Psoas muscle (tissue), 8 donors: ENCODE measurements around the gene EPHB2. TPM values are rescaled to one million over a fixed set of nuclear protein-coding genes. Genes with fewer than 3 reads are reported as not detected.
A peak's percentile ranks its signal among the peaks of the same experiment; 100 is the strongest.

Source experiments
- ATAC-seq, 4 donors: fragments of 200-7000 bp; cut with Tn5 transposase; one replicate each; pipeline ENCODE4 v1.9.1; 2020; ENCODE audit warnings: moderate library complexity in 3 of 4, mild to moderate bottlenecking in 2 of 4
- DNase-seq, 2 donors: peaks; one replicate each; pipeline ENCODE4 v3.0.0-alpha.2; 2020
- H3K27ac ChIP-seq: fragments of 200-600 bp; one replicate; pipeline ENCODE4 v1.8.0; 2022
- H3K27me3 ChIP-seq, 3 donors: fragments of 200-600 bp in 1 of 3; one replicate each; pipeline versions ENCODE4 v1.6.1 to v1.8.0; 2013 to 2022; ENCODE audit warnings: low read length in 2 of 3, mild to moderate bottlenecking in 2 of 3, moderate library complexity in 1 of 3; ENCODE audit not compliant: insufficient read depth in 3 of 3
- H3K36me3 ChIP-seq, 2 donors: fragments of 200-600 bp in 1 of 2; one replicate each; pipeline versions ENCODE4 v1.6.1 to v1.8.0; 2013 to 2022; ENCODE audit warnings: low read depth in 1 of 2, mild to moderate bottlenecking in 1 of 2, moderate library complexity in 1 of 2; ENCODE audit not compliant: insufficient read depth in 1 of 2
- H3K4me1 ChIP-seq: fragments of 200-600 bp; one replicate; pipeline ENCODE4 v1.8.0; 2022
- H3K4me3 ChIP-seq: fragments of 200-600 bp; one replicate; pipeline ENCODE4 v1.8.0; 2022; ENCODE audit warnings: mild to moderate bottlenecking
- H3K9me3 ChIP-seq: fragments of 200-600 bp; one replicate; pipeline ENCODE4 v1.8.0; 2022
- CTCF ChIP-seq: fragments of 200-600 bp; IDR thresholded peaks from one replicate; pipeline ENCODE4 v1.8.0; 2022; ENCODE audit warnings: antibody characterized with exemption
- WGBS, 3 donors: extraction: QIAGEN DNeasy Blood & Tissue Kit; methylation state at CpG; one replicate each; pipeline versions ENCODE4 v1.1.6 to v1.1.7; 2013; 5-methylcytosine and 5-hydroxymethylcytosine counted together
- intact Hi-C, 2 donors: fragments of 100-400 bp; cut with DNase I; formaldehyde crosslinking; loops; one replicate each; pipeline versions ENCODE4 v1.11.0 to v1.14.2; 2022
- polyA plus RNA-seq, 3 donors: library from polyadenylated mRNA; stranded (reverse); fragments of 200-250 nt; gene quantifications; one replicate each; pipeline ENCODE4 v1.2.3, GENCODE V29; 2013
- total RNA-seq, 4 donors: library from RNA; stranded (reverse); fragmentation: NEBNext Ultra II Directional in 2 of 4; extraction: Animal tissue kit (Norgen Biotek cat#: 25700) in 2 of 4; gene quantifications; one replicate each; pipeline versions ENCODE4 v1.2.1 to v1.2.4, GENCODE V29; 2021 to 2023
- donor health status: healthy with polysubstance abuse.
- donor health status: DM: no; HTN: no; CAD: no; lungs with moderate emphysema.
- donor health status: Bipolar disorder and iron deficiency.
- donor health status: healthy.
- donor health status: DM: yes; HTN: yes; CAD: no.
- donor health status: DM: no; HTN: no; CAD: no.
- donor health status: DM: no; HTN: no; CAD: no.
- donor health status: DM: yes; HTN: yes; CAD: no.

Gene EPHB2
- total and polyA plus RNA-seq, 7 donors: 0.06 to 2.1 (median 0.48) TPM; not detected in 1

DNA sequence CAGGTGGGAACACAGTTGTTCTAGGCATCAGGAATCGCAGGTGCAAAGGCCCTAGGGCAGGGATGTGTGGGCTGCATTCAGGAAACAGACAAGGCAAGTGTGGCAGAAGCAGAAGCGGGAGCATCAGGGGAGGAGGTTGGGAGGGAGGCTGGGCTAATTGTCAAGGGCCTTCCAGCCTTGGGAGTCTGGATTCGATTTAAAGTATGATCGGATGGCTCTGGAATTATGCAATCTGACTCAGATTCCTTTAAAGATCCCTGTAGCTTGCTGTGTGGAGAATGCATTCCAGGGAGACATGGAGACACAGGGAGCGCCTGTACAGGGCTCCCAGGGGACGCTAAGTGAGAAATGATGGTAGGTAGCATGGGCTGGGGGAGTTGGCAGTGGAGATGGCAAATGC lies 175.6 kb downstream of the EPHB2 start:
- DNase-seq: no peak
- Histone ChIP-seq H3K27ac (no peak overlapping the region), H3K4me3 (no peak overlapping the region), H3K27me3 (peaks cover 0 to 5% (median 1%) of the 10 kb centered on the region in 3 donors), H3K4me1 (no peaks in the 10 kb centered on the region), H3K36me3 (no peaks in the 10 kb centered on the region), H3K9me3 (no peaks in the 10 kb centered on the region)
- ATAC-seq: no peak
- TF ChIP-seq CTCF: no peak
- 62 to 64% (median 63%) methylated on average over 6 of the region's 6 CpGs for WGBS, 3 donors
- intact Hi-C loops: loop anchor here in 1 of 2 donors (5.0 kb wide), 1 partner anchor 179 kb away; no protein-coding TSS in a partner anchor

- ATAC-seq (no peak), DNase-seq (no peak)
- H3K4me1 ChIP-seq: no peaks in the 10 kb centered on the region
- no peak overlapping the region for H3K4me3 ChIP-seq
- H3K9me3 ChIP-seq: no peaks in the 10 kb centered on the region
- intact Hi-C loops: loop anchor here in 1 of 2 donors (5.0 kb wide), 1 partner anchor 180 kb away; no protein-coding TSS in a partner anchor
- TF ChIP-seq CTCF: no peak
- no peaks in the 10 kb centered on the region for H3K36me3 ChIP-seq
- WGBS, 3 donors: 76 to 80% (median 77%) methylated on average over 7 of the region's 7 CpGs
- peaks cover 0 to 5% (median 1%) of the 10 kb centered on the region in 3 donors for H3K27me3 ChIP-seq
- no peak overlapping the region for H3K27ac ChIP-seq
These were observed 176.9 kb downstream of the EPHB2 start for GRCh38 chr1:22887491-22887890.

GRCh38 chr1:22888320-22889075 lies 177.9 kb downstream of the EPHB2 start:
- Histone ChIP-seq H3K4me3 (no peak overlapping the region), H3K9me3 (no peaks in the 10 kb centered on the region), H3K4me1 (no peaks in the 10 kb centered on the region), H3K27ac (no peak overlapping the region), H3K27me3 (peaks cover 0 to 8% (median 0%) of the 10 kb centered on the region in 3 donors), H3K36me3 (no peaks in the 10 kb centered on the region)
- TF ChIP-seq CTCF: no peak
- ATAC-seq: no peak
- no peak for DNase-seq
- intact Hi-C loops: loop anchor here in 1 of 2 donors (5.0 kb wide), 1 partner anchor 181 kb away; no protein-coding TSS in a partner anchor
- 51 to 66% (median 61%) methylated on average over 8 of the region's 8 CpGs for WGBS, 3 donors

DNA sequence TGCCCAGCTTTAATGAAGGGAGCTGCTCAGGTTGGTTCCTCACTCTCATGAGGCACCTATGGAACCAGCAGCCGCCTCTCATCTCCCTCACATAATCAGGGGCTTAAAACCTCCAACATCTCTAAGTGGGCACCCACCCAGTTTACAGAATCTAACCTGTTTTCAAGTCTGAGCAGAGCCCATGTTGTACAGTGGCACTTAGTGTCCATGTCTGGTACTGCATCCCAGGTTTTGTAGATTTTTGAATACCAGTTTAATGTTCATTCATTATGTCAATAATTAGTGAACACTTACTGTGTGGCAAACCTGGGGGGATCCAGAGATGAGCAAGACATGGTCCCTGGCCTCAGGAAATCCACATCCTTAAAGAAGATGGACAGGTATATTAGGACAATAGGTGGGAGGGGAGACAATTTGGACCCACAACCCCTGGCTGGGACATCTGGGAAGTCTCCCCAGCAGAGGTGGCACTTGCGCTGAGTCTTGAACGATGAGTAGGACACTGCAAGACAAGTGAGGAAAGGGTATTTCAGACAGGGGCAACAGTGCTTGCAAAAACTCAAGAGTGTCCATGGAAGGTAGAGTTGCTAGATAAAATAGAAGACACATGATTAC lies 178.7 kb downstream of the EPHB2 start:
- peaks cover 0 to 11% (median 0%) of the 10 kb centered on the region in 3 donors for H3K27me3 ChIP-seq
- no peak overlapping the region for H3K27ac ChIP-seq
- H3K9me3 ChIP-seq: no peaks in the 10 kb centered on the region
- no peaks in the 10 kb centered on the region for H3K4me1 ChIP-seq
- 59 to 69% (median 66%) methylated on average over 3 of the region's 3 CpGs for WGBS, 3 donors
- H3K4me3 ChIP-seq: no peak overlapping the region
- DNase-seq (no peak), ATAC-seq (peak in 1 of 4 donors; percentile 43)
- H3K36me3 ChIP-seq: no peaks in the 10 kb centered on the region
- TF ChIP-seq CTCF: peak; percentile 68
- intact Hi-C loops: loop anchor here in 1 of 2 donors (5.0 kb wide), 1 partner anchor 182 kb away; no protein-coding TSS in a partner anchor
